A673 (cell line): ENCODE data around the gene STYXL2.

Experiments used
- EZH2 ChIP-seq: fragments of 200-600 bp; sonication (generic); IDR thresholded peaks from 2 replicates; pipeline ENCODE4 v1.6.1; 2017; ENCODE audit warnings: borderline replicate concordance, low read depth, mild to moderate bottlenecking, mixed read lengths, antibody characterized with exemption, low read length; ENCODE audit not compliant: poor library complexity, severe bottlenecking
- TF ChIP-seq, protein P1 (sequence below): fragments of 300-800, 200-600 bp; sonication (generic); conservative IDR thresholded peaks from 2 replicates; pipeline ENCODE4 v1.5.1; 2017; ENCODE audit warnings: low read depth, mild to moderate bottlenecking, antibody characterized with exemption, low read length, moderate library complexity, mixed read lengths

DNA sequence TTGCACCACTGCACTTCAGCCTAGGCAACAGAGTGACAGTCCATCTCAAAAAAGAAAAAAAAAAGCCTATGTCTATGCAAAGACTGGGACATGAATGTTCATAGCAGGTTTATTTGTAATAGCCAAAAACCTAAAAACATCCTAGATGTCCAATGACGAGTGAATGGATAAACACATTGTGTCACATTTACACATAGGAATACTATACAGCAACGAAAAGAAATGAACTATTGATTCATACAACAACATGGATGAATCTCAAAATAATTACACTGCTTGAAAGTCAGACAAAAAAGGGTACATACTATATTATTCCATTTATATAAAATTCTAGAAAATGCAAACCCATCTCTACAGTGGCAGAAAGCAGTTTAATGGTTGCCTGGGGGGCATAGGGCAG is 7.9 kb downstream of the STYXL2 start:
- TF ChIP-seq, protein P1, sequence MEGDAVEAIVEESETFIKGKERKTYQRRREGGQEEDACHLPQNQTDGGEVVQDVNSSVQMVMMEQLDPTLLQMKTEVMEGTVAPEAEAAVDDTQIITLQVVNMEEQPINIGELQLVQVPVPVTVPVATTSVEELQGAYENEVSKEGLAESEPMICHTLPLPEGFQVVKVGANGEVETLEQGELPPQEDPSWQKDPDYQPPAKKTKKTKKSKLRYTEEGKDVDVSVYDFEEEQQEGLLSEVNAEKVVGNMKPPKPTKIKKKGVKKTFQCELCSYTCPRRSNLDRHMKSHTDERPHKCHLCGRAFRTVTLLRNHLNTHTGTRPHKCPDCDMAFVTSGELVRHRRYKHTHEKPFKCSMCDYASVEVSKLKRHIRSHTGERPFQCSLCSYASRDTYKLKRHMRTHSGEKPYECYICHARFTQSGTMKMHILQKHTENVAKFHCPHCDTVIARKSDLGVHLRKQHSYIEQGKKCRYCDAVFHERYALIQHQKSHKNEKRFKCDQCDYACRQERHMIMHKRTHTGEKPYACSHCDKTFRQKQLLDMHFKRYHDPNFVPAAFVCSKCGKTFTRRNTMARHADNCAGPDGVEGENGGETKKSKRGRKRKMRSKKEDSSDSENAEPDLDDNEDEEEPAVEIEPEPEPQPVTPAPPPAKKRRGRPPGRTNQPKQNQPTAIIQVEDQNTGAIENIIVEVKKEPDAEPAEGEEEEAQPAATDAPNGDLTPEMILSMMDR = no peak
- TF ChIP-seq EZH2 = no peak
